Cerebellar nuclear complex (tissue), 1 donor: ENCODE results near the gene DENND1A.

Experiments
- DNase-seq, 2 experiments: peaks; one replicate each; lab custom pipeline; 2025; lab: John Stamatoyannopoulos, UW

The DENND1A gene

DNA sequence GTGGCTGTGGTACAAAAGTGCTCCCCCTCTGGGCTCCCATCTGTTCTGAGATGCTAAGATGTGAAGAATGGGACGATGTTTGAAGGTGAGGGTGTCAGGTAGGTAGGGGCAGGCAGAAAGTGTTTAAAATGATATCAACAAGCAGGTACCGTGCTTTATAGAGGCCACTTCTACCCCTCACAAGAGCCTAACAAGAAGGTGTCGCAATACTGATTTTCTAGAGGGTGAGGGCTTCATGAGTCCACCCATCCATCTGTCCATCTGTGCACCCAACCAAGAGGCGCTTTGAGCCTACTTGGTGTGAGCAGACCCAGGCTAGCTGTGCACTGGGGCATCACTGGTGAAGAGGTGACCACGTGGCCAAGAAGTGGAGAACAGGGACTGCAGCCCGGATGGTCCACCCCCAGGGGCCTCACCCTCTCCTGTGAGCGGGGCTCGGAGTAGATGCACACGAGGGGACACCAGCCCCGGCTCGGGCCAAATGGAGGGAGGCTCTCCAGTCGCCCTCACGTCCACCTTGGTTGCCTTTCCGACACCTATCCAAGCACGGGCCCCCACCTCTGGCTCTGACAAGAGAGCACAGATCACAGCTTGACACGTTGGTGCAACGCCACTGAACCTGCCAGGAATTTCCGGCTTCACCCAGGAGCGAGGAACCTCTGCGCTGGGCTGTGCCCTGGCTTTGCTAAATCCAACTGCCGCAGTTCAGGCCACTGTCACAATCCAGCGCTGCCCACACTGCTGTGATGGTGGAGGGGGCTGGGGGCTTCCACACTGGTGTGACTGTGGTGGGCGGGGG lies 539.4 kb downstream of the DENND1A start:
- DNase-seq = no peak

- no peak for DNase-seq
Measured at GRCh38 chr9:123389698-123390097, 540.2 kb downstream of the DENND1A start.

DNA sequence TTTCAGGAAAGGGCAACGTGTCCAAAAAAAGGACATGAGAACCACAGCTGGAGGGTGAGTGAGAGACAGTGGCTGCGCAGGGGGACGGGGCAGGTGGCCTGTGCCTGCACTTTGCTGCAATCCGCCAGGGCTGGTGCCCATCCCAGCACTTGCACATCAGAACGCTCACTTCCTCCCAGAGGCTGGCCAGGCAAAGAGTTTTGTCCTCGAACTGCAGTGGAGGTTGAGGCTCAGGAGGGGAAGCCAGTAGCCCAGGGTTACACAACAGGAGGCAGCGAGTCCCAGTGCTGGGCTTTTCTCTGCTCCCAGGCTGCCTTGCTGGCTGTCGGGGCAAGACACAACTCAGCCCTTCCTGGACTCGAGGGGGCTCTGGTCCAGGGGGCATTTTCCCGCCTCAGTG lies 540.9 kb downstream of the DENND1A start:
- no peak for DNase-seq

DNA sequence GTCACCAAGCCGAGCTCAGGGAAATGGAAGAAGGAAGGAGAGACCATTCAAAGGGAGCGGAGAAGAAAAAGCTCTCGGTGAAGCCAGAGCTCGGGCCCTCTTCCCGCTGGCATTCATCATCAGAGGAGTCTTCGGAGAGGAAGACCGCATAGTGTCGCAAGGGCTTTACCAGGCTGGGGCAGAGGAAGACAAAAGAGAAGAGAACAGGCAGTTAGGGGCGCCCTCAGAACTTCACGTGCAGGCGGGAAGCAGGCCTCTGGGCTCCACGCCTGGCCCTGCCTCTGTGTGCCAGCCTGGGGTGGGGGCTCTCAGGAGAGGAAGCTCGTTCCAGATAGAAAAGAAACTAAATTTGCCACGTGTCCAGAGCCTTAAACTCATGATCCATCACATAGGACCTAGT lies 542.2 kb downstream of the DENND1A start:
- no peak for DNase-seq

DNA sequence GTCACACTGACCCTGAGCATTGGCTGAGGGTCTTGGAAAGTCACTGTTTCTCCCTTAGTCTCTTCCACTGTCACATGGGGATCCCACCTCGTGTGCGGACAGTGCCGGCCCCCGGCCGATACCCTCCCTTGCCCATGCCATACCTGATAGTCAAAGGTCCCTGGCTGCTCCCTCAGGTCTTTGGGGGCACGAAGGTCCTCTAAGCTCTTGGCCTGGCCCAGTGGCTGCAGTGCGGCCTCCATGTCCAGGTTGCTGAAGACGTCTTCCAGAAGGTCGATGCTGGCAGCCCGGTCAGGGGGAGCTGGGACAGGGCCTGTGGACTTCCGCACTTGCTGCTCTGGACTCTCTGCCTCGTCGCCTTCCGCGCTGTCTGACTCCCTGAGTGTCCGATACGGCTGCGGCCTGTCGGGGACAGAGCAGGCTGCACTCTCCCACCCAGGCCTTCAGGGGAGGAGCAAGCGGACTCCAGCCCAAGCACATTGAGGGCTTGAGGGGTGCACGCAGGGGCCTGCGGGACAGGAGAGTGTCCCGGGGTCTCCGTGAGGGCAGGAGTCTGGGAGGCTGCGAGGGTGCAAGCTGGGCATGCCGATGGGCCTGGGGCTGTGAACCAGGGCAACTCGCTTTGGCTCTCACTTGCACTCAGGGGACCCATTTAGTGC lies 546.3 kb downstream of the DENND1A start:
- DNase-seq = no peak

DNA sequence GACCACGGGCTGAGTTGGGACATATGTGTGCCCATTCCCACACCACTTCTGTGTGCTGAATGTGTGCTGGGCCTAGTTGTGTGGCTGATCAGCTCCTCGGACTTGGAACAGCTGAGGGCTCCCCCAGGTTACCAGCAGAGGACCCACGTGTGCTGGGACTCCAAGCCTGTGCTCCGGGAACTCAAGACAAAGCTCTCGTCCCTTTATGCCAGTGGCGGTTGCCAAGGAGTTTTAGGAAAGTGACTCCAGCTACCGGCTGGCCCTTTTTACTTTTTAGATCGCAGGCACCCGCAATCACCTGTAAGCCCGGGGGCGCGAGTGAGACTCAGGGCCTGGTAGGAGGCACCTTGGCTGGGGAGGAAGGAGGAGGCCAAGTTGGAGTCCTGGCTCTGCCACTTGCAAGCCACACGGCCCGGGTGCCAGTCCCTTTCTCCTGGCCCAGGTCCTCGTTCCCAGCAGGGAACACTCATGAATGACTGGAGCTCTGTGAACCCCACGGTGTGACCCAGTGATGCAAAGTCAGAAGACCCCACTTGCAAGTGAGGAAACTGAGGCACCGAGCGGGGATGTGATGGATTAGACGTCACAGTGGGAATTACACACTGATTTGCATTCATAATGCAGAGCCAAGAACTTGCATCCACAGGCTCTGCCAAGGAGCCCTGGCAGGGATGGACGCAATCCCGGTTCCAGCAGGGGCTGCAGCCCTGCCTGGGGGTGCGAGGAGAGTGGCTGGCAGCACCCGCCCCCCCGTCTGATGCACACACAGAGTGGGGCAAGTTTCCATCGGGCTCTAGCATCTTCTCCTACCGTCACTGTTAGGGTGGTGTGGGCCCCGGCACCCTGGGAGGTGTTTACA lies 547.0 kb downstream of the DENND1A start:
- no peak for DNase-seq

- no peak for DNase-seq
Measured at GRCh38 chr9:123380852-123381705, 548.8 kb downstream of the DENND1A start.

- DNase-seq = no peak
Measured at GRCh38 chr9:123378956-123379660, 550.8 kb downstream of the DENND1A start.

DNA sequence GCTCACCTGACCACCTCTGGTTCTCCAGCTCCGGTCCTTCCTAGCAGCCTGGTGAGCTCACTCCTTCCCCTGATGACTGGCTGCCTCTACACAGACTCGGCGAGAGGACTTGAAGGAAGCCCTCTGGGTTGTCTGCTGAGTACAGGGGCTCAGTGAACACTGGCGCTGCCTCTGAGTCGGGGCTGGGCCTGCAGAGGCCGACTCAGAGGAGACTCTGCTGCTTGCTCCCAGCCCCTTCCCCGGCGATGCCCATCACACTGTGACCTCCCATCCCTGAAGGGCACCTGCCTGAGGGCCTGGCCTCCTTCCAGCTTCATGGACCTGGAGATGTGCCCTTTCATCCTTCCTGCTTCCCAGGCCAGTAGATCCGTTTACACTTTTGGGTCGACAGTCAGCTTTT lies 551.9 kb downstream of the DENND1A start:
- DNase-seq = no peak

- no peak for DNase-seq
Measured at GRCh38 chr9:123377211-123377971, 552.5 kb downstream of the DENND1A start.

DNA sequence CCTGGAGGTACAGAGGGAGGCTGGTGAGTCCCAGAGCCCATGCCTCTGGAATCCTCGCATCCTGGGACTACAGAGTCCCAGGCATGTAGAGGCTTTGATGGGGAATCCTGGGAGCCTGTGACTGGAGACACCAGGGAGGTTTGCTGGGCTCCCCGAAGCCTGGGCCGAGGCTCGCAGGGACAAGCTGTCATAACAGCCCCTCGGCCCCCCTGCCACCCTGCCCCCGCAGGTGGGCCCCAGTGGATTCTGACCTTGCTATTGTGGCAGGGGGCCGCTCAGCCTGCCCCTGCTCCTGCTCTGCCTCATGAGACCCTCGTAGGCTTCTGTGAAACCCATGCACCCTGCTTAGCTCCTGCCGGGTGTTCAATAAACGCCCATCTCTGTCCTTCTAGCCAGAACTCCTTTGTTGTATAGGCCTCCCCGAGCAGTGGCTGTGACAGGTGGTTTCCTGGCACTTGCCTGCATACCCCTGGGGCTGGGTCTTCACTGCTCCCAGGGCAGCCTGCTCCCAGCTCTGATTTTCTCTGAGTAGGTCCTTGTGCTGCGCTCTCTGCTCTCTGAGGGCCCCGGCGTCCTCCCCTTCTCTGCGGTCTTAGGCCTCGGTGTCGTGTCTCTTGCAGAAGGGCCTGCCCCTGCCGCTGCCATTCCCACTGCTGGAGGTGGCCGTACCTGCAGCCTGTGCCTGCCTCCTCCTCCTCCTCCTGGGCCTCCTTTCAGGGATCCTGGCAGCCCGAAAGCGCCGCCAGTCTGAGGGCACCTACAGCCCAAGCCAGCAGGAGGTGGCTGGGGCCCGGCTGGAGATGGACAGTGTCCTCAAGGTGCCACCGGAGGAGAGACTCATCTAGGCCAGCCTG lies 553.5 kb downstream of the DENND1A start:
- no peak for DNase-seq

GRCh38 chr9:123375469-123376132 lies 554.3 kb downstream of the DENND1A start:
- no peak for DNase-seq

DNA sequence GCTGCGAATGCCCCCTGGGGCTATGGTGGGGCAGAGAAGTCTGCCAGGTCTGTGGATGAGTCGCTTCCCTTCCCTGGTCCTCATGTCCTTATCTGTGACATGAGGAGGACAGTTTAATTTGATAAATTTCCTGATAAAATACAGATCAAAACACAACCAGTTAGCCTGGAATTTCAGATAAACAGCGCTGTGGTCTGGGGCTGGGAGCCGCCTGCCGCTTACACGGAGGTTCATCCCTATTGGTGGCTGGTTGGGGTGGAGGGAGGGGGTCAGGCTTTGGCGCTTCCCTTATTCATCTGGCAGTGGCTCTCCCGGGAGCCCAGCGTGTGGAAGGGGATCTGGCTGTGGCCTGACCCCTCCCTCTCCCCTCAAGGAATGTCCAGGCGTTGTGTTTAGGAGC lies 556.0 kb downstream of the DENND1A start:
- DNase-seq = no peak

GRCh38 chr9:123373447-123373923 lies 556.4 kb downstream of the DENND1A start:
- DNase-seq = no peak

DNA sequence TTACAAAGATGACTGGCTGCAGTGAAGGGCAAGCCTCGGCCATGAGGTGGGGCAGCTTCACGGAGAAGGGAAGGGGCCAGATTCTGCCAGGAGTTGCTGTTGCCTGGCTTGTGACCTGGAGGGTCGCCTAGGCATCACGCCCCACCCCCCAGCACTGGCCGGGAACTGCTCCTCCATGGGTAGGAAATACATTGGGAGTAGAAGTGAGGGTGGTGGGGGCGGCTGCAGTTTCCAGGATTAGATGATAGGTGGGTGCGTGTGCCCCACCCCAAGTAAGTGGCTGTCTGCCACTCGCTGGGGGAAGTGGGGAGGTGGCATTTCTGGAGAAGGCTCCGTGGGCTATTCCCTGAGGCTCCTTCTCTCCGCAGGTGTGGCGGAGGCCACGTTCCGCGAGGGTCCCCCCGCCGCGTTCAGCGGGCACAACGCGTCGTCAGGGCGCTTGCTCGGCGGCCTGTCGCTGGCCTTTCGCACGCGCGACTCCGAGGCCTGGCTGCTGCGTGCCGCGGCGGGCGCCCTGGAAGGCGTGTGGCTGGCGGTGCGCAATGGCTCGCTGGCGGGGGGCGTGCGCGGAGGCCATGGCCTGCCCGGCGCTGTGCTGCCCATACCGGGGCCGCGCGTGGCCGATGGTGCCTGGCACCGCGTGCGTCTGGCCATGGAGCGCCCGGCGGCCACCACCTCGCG lies 557.0 kb downstream of the DENND1A start:
- DNase-seq = no peak

DNA sequence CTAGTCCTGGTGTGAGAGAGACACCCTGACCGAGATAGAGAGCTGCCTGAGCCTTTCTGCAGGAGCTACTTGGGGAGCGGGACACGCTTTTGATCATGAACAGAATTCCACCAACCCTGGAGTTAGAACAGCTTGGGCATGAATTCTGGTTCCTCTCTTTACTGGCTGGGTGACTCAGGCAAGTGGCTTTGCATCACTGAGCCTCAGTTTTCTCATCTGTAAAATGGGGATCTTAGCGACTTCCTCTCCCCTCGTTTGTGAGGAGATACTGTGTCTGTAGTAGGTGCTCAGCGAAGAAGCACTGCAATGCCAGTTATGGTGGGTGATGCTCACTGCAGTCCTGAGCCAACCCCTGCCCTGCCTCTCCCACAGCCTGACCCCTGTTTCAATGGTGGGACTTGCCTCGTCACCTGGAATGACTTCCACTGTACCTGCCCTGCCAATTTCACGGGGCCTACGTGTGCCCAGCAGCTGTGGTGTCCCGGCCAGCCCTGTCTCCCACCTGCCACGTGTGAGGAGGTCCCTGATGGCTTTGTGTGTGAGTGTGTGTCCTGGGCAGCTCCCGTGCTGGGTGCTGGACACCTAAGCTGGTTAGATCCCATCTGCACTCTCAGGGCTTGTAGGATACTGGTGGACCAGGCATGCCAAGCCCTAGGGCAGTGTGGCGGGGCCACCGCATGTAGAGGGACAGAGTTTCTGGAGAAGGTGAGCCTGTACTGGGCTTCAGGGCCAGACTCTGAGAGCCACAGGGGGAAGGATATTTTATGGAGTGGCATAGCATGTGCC lies 557.9 kb downstream of the DENND1A start:
- no peak for DNase-seq

- DNase-seq = no peak
Measured at GRCh38 chr9:123371228-123371584, 558.7 kb downstream of the DENND1A start.
